ENCODE data around the gene CYP21A2. TPM values are rescaled to one million over a fixed set of nuclear protein-coding genes. Genes with fewer than 3 reads are reported as not detected.
"Not testable (repeated sequence)": the region's sequence is repeated elsewhere in the genome, so short reads cannot be mapped to it uniquely, and the experiment has no call there.

Gene CYP21A2
- total and polyA plus RNA-seq, 4 donors, result 1.7 to 29.7 (median 18.3) TPM

DNA sequence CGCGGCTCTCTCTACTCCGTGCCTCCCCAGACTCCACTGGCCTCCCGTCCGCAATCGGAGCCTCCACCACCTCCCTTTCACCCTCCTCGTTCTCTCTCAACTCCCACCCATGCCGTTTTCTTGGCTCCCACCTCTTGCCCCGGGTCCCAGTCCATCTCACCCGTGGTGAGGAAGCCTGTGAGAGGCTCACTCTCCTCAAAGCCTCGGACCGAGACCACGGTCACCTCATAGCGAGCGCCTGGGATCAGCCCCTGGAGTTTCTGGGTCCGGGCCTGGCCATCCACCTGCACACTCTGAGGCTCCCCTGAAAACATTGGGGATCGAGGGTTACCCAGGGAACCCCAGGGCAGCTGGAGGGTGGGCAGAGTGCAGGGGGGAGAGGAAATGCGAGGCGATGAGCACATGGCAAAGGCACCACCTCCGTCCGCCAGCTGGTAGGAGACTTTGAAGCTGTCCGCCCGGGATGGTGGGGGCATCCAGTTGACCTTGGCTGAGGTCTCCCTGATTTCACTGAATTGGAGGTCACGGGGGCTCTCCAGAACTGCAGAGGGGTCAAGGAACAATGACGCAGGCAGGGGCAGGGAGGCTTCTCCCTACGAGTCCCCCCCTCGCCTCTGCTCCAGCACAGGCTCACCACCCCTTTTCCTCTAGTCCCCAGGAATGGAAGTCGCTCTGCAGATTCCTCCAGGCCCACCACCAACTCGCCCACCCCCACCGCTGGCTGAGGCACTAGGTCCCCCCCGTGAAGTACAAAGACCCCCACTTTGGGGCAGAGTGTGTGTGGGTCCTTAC, 5.6 kb downstream of the CYP21A2 start:
- H3K27me3 ChIP-seq (ENCODE audit: control insufficient read depth in 4 of 4, insufficient read depth in 4 of 4, low read length in 3 of 4); DNase-seq (ENCODE audit: low spot score); H3K4me3 ChIP-seq (ENCODE audit: low read depth in 1 of 3, low read length in 3 of 3); H3K36me3 ChIP-seq (ENCODE audit: control insufficient read depth in 4 of 4, insufficient read depth in 3 of 4, low read depth in 1 of 4, low read length in 3 of 4); H3K4me1 ChIP-seq (ENCODE audit: control insufficient read depth in 4 of 4, insufficient read depth in 4 of 4, low read length in 3 of 4); H3K27ac ChIP-seq (ENCODE audit: low read depth in 1 of 2, low read length in 2 of 2); H3K9ac ChIP-seq (ENCODE audit: low read depth in 1 of 2, low read length in 2 of 2); H3K9me3 ChIP-seq (ENCODE audit: control insufficient read depth in 4 of 4, low read length in 3 of 4): not testable (repeated sequence)
- 86% methylated on average over 18 of the region's 31 CpGs for WGBS

GRCh38 chr6:32044916-32045315, 6.7 kb downstream of the CYP21A2 start:
- not testable (repeated sequence) for H3K9ac ChIP-seq (ENCODE audit: low read depth in 1 of 2, low read length in 2 of 2); H3K4me3 ChIP-seq (ENCODE audit: low read depth in 1 of 3, low read length in 3 of 3); H3K27me3 ChIP-seq (ENCODE audit: control insufficient read depth in 4 of 4, insufficient read depth in 4 of 4, low read length in 3 of 4); DNase-seq (ENCODE audit: low spot score); H3K27ac ChIP-seq (ENCODE audit: low read depth in 1 of 2, low read length in 2 of 2); H3K4me1 ChIP-seq (ENCODE audit: control insufficient read depth in 4 of 4, insufficient read depth in 4 of 4, low read length in 3 of 4); H3K9me3 ChIP-seq (ENCODE audit: control insufficient read depth in 4 of 4, low read length in 3 of 4); H3K36me3 ChIP-seq (ENCODE audit: control insufficient read depth in 4 of 4, insufficient read depth in 3 of 4, low read depth in 1 of 4, low read length in 3 of 4)
- 93% methylated on average over 12 of the region's 18 CpGs for WGBS

- Histone ChIP-seq H3K4me1 (ENCODE audit: control insufficient read depth in 4 of 4, insufficient read depth in 4 of 4, low read length in 3 of 4) (peaks cover 0 to 8% (median 1%) of the 10 kb centered on the region in 4 donors), H3K27ac (ENCODE audit: low read depth in 1 of 2, low read length in 2 of 2) (no peak overlapping the region), H3K9ac (ENCODE audit: low read depth in 1 of 2, low read length in 2 of 2) (no peak overlapping the region), H3K9me3 (ENCODE audit: control insufficient read depth in 4 of 4, low read length in 3 of 4) (no peaks in the 10 kb centered on the region), H3K4me3 (ENCODE audit: low read depth in 1 of 3, low read length in 3 of 3) (no peak overlapping the region), H3K27me3 (ENCODE audit: control insufficient read depth in 4 of 4, insufficient read depth in 4 of 4, low read length in 3 of 4) (no peaks in the 10 kb centered on the region), H3K36me3 (ENCODE audit: control insufficient read depth in 4 of 4, insufficient read depth in 3 of 4, low read depth in 1 of 4, low read length in 3 of 4) (no peaks in the 10 kb centered on the region)
- no peak for DNase-seq (ENCODE audit: low spot score)
- 92% methylated on average over 22 of the region's 22 CpGs for WGBS
- TF ChIP-seq, protein P1, sequence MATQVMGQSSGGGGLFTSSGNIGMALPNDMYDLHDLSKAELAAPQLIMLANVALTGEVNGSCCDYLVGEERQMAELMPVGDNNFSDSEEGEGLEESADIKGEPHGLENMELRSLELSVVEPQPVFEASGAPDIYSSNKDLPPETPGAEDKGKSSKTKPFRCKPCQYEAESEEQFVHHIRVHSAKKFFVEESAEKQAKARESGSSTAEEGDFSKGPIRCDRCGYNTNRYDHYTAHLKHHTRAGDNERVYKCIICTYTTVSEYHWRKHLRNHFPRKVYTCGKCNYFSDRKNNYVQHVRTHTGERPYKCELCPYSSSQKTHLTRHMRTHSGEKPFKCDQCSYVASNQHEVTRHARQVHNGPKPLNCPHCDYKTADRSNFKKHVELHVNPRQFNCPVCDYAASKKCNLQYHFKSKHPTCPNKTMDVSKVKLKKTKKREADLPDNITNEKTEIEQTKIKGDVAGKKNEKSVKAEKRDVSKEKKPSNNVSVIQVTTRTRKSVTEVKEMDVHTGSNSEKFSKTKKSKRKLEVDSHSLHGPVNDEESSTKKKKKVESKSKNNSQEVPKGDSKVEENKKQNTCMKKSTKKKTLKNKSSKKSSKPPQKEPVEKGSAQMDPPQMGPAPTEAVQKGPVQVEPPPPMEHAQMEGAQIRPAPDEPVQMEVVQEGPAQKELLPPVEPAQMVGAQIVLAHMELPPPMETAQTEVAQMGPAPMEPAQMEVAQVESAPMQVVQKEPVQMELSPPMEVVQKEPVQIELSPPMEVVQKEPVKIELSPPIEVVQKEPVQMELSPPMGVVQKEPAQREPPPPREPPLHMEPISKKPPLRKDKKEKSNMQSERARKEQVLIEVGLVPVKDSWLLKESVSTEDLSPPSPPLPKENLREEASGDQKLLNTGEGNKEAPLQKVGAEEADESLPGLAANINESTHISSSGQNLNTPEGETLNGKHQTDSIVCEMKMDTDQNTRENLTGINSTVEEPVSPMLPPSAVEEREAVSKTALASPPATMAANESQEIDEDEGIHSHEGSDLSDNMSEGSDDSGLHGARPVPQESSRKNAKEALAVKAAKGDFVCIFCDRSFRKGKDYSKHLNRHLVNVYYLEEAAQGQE (IDR thresholded peaks at IDR 0.05), result no peak
- TF ChIP-seq RXRA (IDR thresholded peaks at IDR 0.05) (no peak), YY1 (IDR thresholded peaks at IDR 0.05) (no peak), FOXA2 (IDR thresholded peaks at IDR 0.05) (no peak), EGR1 (IDR thresholded peaks at IDR 0.05; ENCODE audit: low read depth in 2 of 2) (no peak), SP1 (IDR thresholded peaks at IDR 0.05) (no peak), HNF4G (IDR thresholded peaks at IDR 0.05) (no peak), FOXA1 (IDR thresholded peaks at IDR 0.05) (no peak), GABPA (IDR thresholded peaks at IDR 0.05 in 1 of 2, conservative IDR thresholded peaks at IDR 0.05 in 1 of 2) (no peak)
- TF ChIP-seq, protein P2, sequence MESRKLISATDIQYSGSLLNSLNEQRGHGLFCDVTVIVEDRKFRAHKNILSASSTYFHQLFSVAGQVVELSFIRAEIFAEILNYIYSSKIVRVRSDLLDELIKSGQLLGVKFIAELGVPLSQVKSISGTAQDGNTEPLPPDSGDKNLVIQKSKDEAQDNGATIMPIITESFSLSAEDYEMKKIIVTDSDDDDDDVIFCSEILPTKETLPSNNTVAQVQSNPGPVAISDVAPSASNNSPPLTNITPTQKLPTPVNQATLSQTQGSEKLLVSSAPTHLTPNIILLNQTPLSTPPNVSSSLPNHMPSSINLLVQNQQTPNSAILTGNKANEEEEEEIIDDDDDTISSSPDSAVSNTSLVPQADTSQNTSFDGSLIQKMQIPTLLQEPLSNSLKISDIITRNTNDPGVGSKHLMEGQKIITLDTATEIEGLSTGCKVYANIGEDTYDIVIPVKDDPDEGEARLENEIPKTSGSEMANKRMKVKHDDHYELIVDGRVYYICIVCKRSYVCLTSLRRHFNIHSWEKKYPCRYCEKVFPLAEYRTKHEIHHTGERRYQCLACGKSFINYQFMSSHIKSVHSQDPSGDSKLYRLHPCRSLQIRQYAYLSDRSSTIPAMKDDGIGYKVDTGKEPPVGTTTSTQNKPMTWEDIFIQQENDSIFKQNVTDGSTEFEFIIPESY (IDR thresholded peaks at IDR 0.05), result no peak
Measured at GRCh38 chr6:32045811-32046449, 7.7 kb downstream of the CYP21A2 start.

Data from liver (tissue), 9 donors.